Measurements from ENCODE around the gene CAPRIN2. TPM values are rescaled to one million over a fixed set of nuclear protein-coding genes. Genes with fewer than 3 reads are reported as not detected.

Gene CAPRIN2
- total RNA-seq, 3 donors from 2014 or later = 7.3 to 21.4 (median 15.2) TPM

DNA sequence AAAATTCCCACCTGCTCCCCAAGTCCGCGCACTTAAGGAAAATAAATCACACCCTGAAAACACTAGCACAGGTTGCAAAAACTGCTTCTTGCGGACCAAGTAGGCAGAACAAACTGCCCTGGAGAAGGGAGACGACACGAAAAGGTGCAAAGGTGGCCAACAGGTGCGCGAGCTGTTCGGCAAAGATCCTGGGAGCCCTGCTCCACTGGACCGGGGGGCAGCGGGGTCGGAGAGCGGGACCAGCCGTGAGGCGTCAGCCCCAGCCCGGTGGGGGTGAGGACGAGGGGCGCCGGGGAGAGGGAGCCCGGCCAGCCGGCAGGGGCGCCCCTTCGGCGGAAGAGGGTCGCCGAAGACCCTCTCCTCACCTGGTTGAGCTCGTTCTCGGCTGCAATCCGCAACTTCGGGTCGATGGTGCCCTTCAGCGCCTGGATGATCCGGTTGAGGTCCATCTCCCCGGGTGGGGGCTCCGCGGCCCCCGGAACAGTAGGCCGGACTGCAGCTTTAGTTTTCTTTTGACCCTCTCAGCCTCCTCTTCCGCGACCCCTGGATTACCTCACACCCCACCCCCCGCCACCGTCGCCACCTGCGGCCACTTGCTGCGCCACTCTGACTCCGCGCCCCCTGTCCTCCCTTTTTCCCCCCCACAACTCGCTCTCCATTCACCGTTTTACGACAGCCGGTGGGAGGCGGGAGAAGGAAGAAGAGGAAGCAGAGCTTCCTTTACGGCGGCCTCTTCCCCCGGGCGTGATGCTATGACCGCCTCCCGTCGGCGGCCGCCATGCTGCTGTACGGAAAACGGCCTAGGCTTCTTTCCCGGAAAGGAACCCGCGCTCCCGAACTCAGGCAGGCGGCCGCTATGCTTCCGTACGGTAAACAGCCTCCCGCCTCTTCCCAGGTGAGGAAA is 59.3 kb downstream of the CAPRIN2 start, which contains the start of gene IPO8:
Gene IPO8, minus strand, starts transcription at position 671 of the 904 bp plus-strand sequence. Its CDS starts 222 bp downstream, at position 449.
- H3K36me3 ChIP-seq (ENCODE audit: low read depth) = no peaks in the 10 kb centered on the region
- TF ChIP-seq, protein P1, sequence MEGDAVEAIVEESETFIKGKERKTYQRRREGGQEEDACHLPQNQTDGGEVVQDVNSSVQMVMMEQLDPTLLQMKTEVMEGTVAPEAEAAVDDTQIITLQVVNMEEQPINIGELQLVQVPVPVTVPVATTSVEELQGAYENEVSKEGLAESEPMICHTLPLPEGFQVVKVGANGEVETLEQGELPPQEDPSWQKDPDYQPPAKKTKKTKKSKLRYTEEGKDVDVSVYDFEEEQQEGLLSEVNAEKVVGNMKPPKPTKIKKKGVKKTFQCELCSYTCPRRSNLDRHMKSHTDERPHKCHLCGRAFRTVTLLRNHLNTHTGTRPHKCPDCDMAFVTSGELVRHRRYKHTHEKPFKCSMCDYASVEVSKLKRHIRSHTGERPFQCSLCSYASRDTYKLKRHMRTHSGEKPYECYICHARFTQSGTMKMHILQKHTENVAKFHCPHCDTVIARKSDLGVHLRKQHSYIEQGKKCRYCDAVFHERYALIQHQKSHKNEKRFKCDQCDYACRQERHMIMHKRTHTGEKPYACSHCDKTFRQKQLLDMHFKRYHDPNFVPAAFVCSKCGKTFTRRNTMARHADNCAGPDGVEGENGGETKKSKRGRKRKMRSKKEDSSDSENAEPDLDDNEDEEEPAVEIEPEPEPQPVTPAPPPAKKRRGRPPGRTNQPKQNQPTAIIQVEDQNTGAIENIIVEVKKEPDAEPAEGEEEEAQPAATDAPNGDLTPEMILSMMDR (IDR thresholded peaks at IDR 0.05) = no peak
- no peaks in the 10 kb centered on the region for H3K4me1 ChIP-seq (ENCODE audit: low read depth)
- peak within 1 kb of the TSS; percentile 86 for H3K4me3 ChIP-seq
- peak; percentile 95 to 96 (median 96) for DNase-seq
- peak; percentile 99 for ATAC-seq
- H3K9me3 ChIP-seq = no peaks in the 10 kb centered on the region
- intact Hi-C loops (cut with DNase I, micrococcal nuclease) = loop anchor here in 1 of 2 donors (10.0 kb wide), 1 partner anchor 59 kb away; the partner anchor contains the start of gene CAPRIN2

DNA sequence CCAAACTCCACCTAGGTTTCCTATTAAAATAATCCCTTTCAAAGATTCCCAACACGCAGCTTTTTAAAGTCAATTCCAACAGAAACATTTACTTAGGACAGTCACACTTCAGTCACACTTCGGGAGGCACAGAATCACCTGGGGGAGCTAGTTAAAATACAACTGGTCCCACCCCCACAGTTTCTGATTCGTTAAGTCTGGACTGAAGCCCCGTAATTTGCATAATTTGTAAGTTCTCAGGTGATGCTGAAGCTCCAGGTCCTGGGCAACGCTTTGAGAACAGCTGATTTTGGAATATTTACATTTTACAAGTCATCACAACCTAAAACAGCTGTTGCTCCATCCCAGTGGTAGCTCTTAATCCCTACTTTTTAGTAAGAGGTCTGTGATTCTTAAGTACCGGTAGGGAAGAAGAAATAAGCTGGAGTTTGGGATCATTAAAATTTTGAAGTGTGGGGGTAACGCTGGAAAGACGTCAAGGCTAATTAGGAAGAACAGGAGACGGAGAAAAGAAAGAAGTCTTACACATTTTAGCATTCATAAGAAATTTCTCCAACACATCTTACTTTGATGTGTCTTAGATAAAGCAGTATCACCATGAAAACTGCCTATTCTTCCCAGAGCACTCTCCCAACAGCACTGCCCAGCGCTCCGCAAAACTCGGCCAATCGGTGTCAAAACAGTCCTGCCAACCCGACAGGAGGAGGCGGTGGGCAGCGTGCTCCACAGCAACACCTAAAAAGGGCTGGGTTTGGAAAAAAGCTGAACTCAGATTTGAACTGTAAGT is 60.1 kb downstream of the CAPRIN2 start:
- H3K9me3 ChIP-seq = no peaks in the 10 kb centered on the region
- intact Hi-C loops (cut with DNase I, micrococcal nuclease) = loop anchor here in 1 of 2 donors (10.0 kb wide), 1 partner anchor 60 kb away; the partner anchor contains the start of gene CAPRIN2

DNA sequence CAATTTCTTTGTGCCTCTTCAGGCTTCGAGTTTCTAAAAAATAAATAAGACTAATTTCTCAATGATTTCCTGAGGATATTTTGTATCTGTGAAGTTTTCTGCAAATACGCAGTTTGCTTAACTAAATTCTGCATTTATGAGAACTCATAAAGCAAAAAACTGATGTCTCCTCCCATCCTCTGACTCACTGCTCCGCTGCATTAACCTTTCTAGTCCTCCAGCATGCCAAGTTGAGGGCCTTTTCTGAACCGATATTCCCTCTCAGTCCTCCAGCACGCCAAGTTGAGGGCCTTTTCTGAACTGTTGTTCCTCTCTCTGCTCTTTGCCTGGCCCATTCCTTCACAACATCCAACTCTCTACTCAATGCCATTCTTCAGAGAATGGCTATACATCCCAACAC is 62.3 kb downstream of the CAPRIN2 start:
- intact Hi-C loops (cut with DNase I, micrococcal nuclease) = loop anchor here in 1 of 2 donors (10.0 kb wide), 1 partner anchor 62 kb away; the partner anchor contains the start of gene CAPRIN2
- Histone ChIP-seq H3K36me3 (ENCODE audit: low read depth) (no peaks in the 10 kb centered on the region), H3K4me3 (no peak overlapping the region), H3K4me1 (ENCODE audit: low read depth) (no peaks in the 10 kb centered on the region), H3K9me3 (no peaks in the 10 kb centered on the region)
- no peak for DNase-seq
- ATAC-seq = no peak
- TF ChIP-seq, protein P1 (IDR thresholded peaks at IDR 0.05) = no peak

More for the DNA sequence above, 60.1 kb downstream of the CAPRIN2 start:
- no peaks in the 10 kb centered on the region for H3K4me1 ChIP-seq (ENCODE audit: low read depth)
- ATAC-seq = peak; percentile 59
- DNase-seq = peak; percentile 60 to 64 (median 61)
- H3K4me3 ChIP-seq = peak overlapping the region; percentile 86
- TF ChIP-seq, protein P1 (IDR thresholded peaks at IDR 0.05) = no peak
- H3K36me3 ChIP-seq (ENCODE audit: low read depth) = no peaks in the 10 kb centered on the region

DNA sequence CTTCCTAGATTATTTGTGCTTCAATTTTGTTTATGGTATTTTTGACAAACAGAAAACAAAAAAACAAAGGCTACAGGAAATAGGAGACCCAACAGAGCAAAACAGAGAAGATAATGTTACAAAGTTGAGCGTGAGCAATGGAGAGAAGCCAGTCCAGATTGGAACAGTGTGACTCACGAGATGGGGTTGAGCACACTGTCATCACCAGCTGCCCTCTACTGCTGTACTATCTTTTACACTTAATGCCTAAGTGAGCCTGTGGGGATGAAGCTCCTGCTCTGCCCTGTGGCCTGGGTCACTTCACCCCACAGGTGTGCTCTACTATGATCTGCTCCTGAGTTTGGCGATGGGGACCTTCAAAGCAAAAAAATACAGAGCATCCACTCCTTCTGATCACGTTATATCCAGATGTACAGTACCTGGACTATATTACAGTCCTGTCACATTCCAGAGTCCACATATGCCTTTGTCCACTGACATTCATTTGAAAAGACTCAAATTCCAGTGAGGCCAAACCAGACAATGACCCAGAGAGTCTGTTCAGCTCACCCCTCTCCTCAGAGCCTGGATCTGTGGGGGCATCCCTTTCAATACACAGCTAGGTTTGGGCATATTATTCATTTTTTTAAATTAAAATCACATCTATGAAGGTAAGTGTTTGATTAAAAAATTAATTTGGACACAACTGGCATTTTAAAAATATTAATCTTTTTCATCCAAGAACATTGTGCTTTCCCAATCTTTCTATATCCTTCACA is 63.5 kb downstream of the CAPRIN2 start:
- H3K4me3 ChIP-seq = no peak overlapping the region

More for the DNA sequence above, 63.5 kb downstream of the CAPRIN2 start:
- no peaks in the 10 kb centered on the region for H3K9me3 ChIP-seq
- TF ChIP-seq, protein P1 (IDR thresholded peaks at IDR 0.05) = no peak
- ATAC-seq (no peak), DNase-seq (no peak)
- no peaks in the 10 kb centered on the region for H3K4me1 ChIP-seq (ENCODE audit: low read depth)
- no peaks in the 10 kb centered on the region for H3K36me3 ChIP-seq (ENCODE audit: low read depth)
- intact Hi-C loops (cut with DNase I, micrococcal nuclease) = loop anchor here in 1 of 2 donors (10.0 kb wide), 1 partner anchor 64 kb away; the partner anchor contains the start of gene CAPRIN2
